GM23248 (cell line): ENCODE measurements around the gene DUSP28.

Experiments
- EZH2 ChIP-seq: fragments of 200-600 bp; sonication (generic); IDR thresholded peaks from 2 replicates; pipeline ENCODE4 v1.6.1; 2018; ENCODE audit warnings: antibody characterized with exemption, mild to moderate bottlenecking; ENCODE audit not compliant: insufficient read depth, poor library complexity, severe bottlenecking
- EZH2phosphoT487 ChIP-seq: fragments of 200-600 bp; sonication (generic); IDR thresholded peaks from 2 replicates; pipeline ENCODE4 v1.6.1; 2018; ENCODE audit warnings: antibody characterized with exemption, moderate library complexity, mild to moderate bottlenecking, low read depth; ENCODE audit not compliant: insufficient read depth

DNA sequence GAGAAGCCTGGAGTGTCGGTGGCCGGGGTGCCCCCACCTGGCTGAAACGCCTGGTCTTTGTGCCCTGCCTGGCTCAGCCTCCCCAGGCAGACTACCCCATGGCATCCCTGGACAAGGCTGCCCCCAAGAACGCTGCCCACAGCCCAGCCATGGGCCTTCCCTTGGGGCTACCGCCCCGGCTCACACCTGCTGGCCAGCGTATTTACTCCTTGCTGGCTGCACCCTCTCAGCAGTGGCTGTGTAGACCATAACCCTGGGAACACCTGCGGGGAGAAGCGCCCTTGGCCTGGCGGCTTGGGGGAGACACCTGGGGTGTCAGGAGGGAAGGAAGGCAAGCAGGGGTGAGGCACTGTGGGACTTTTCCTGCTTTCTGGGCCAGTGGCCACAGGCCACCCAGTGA lies 43.7 kb downstream of the DUSP28 start:
- TF ChIP-seq EZH2 (no peak), EZH2phosphoT487 (no peak)
